ENCODE data around the gene FAM78A.

DNA sequence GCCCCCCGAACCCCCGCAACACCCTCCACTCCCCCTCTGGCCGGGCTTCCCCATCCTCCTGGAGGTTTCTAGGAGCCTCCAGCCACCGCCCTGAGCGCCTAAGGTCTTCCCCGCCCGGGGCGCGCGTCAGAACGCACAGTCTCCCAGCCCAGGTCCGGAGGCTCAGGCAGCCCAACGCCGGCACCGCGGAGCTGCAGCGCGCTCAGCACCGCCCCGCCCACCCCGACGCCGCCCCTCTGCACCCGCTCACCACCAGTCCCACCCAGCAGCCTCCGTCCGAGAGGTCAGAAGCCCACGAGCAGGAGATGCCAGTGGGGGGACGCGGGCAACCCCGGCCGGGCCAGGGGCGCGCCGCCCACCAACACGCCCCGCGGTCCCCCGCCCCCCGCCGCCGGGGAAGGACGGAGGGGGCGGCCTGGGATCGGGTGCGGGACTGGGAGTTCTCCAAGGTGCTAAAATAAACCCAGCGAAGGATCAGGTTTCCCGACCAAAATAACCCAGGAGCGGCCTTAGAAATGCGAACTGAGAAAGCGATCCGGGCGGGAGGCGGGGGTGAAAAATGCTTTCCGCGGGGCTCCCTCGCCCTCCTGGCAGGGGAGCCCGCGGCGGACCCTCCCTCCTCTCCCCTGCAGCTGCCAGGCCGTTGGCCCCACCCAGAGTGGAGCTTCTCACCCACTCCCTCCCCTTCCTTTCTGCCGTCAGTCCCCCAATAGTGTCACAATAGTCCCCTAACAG, 6.5 kb upstream of the FAM78A start:
- TF ChIP-seq CTCF (conservative IDR thresholded peaks at IDR 0.05) (no peak), ZFX (IDR thresholded peaks at IDR 0.05) (no peak)
